Measurements from ENCODE around the gene PDXDC1. TPM values are rescaled to one million over a fixed set of nuclear protein-coding genes. Genes with fewer than 3 reads are reported as not detected.
A peak's percentile ranks its signal among the peaks of the same experiment; 100 is the strongest.
"Not testable (repeated sequence)": the region's sequence is repeated elsewhere in the genome, so short reads cannot be mapped to it uniquely, and the experiment has no call there.

The PDXDC1 gene
- total and polyA plus RNA-seq, 4 experiments from 2014 or later: 11.1 to 86.7 (median 60.6) TPM

DNA sequence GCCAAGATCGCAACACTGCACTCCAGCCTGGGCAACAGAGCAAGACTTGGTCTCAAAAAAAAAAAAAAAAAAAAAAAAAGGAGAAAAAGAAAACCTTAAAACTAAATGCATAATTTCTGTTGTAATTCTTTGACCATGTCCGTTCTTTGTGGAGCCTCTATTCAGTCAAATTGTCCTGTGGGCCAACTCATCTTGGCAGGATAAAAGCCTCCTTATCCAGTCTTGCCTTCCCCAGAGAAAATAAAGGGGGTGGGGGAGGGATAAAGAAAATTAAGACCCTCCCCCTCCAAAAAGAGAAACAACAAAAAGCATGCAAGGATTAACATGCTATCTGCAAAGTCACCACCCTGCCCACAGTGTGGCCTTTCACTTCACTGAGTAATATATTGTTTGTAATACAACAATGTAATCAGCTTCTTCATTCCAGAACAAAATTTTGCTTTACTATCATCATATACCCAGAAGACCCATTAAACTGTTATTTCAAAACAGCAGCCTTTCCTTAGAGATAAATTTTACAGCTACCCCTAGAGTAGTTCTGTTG, 124.6 kb downstream of the PDXDC1 start:
- H3K27me3 ChIP-seq (ENCODE audit: insufficient read depth, low read length); H3K27ac Mint-ChIP-seq; DNase-seq; H3K9me3 ChIP-seq (ENCODE audit: control insufficient read depth in 1 of 2, low read length in 2 of 2); POLR2A ChIA-PET (ENCODE audit: partially characterized antibody); H3K4me1 ChIP-seq (ENCODE audit: insufficient read depth, low read length); H3K9me3 Mint-ChIP-seq; H3K4me1 Mint-ChIP-seq; H3K36me3 ChIP-seq (ENCODE audit: insufficient read depth, low read length); H3K27ac ChIP-seq (ENCODE audit: low read depth, low read length); H3K4me3 Mint-ChIP-seq; H3K4me3 ChIP-seq (ENCODE audit: low read length in 2 of 2); H3K36me3 Mint-ChIP-seq; H3K27me3 Mint-ChIP-seq; CTCF ChIA-PET (ENCODE audit: partially characterized antibody): not testable (repeated sequence)
- intact Hi-C loops (cut with micrococcal nuclease): loop anchor here (10.0 kb wide), 1 partner anchor 465 kb away; the partner anchor contains the start of genes BFAR and PARN

DNA sequence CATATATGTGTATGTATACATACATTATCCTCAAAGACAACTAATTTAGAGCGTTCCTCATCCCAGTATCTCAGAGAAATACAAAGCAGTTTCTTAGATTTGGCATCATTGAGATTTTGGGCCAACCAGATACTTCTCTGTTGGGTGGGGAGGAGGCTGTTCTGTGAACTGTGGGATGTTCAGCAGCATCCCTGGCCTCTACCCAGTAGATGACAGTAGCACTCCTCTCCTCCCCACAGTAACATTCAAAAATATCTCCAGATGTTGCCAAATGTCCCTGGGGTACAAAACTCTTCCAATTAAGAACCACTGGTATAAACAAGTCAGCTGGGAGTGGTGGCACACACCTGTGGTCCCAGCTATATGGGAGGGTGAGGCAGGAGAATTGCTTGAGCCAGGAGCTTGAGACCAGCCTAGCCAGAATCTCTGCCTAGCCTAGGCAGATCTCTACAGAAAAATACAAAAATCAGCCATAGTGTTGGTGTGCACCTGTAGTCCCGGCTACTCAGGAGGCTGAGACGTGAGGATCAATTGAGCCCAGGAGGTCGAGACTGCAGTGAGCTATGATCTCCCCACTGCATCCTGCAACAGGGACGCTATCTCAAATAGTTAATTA, 125.7 kb downstream of the PDXDC1 start:
- H3K36me3 ChIP-seq (ENCODE audit: insufficient read depth, low read length); CTCF ChIA-PET (ENCODE audit: partially characterized antibody); H3K9me3 Mint-ChIP-seq; H3K27me3 Mint-ChIP-seq; H3K27me3 ChIP-seq (ENCODE audit: insufficient read depth, low read length); H3K9me3 ChIP-seq (ENCODE audit: control insufficient read depth in 1 of 2, low read length in 2 of 2); H3K4me3 Mint-ChIP-seq; POLR2A ChIA-PET (ENCODE audit: partially characterized antibody); H3K4me3 ChIP-seq (ENCODE audit: low read length in 2 of 2); H3K36me3 Mint-ChIP-seq; H3K4me1 Mint-ChIP-seq; H3K4me1 ChIP-seq (ENCODE audit: insufficient read depth, low read length); DNase-seq; intact Hi-C loops (cut with micrococcal nuclease); H3K27ac ChIP-seq (ENCODE audit: low read depth, low read length): not testable (repeated sequence)
- H3K27ac Mint-ChIP-seq: peak overlapping the region in 1 of 7 donors; percentile 21

DNA sequence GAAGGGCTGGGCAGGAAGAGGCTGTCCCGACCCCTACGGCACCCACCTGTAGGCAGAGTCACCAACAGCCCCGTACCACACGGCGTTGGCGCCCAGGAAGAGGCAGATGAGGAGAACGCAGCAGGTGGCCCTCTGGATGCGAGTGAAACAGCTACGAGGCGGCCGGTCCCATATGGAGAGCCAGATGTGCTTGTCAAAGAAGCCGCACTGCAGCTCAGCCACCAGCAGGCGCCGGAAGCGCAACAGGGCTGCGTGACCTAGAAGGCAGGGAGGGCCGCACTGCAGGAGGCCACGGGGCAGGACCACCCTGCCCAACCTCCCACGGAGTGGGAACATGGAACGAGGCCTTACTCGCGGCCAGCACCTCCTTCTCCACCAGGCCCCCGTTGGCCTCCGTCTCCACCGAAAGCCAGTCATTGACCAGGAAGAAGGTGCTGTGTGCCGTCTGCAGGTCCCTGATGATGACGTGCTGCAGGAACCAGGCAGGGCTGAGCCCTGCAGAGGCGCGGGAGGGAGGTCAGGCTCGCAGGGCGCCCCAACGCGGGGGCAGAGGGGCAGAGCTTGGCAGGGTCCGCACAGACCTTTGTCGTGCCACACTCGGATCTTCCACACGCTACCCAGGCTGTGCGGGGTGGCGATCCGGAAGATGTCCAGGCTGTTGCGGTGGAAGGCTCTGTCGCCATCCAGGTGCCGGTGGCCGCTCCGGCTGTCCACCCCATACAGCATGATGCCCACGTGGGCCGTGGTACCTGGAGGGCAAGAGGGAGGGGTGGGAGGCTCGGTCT, 153.0 kb downstream of the PDXDC1 start:
- H3K27me3 Mint-ChIP-seq; POLR2A ChIA-PET (ENCODE audit: partially characterized antibody); H3K27me3 ChIP-seq (ENCODE audit: insufficient read depth, low read length); H3K9me3 ChIP-seq (ENCODE audit: control insufficient read depth in 1 of 2, low read length in 2 of 2); CTCF ChIA-PET (ENCODE audit: partially characterized antibody); H3K4me3 ChIP-seq (ENCODE audit: low read length in 2 of 2); H3K36me3 ChIP-seq (ENCODE audit: insufficient read depth, low read length); H3K4me1 ChIP-seq (ENCODE audit: insufficient read depth, low read length); H3K4me3 Mint-ChIP-seq; H3K4me1 Mint-ChIP-seq; H3K36me3 Mint-ChIP-seq; H3K27ac ChIP-seq (ENCODE audit: low read depth, low read length); H3K9me3 Mint-ChIP-seq; H3K27ac Mint-ChIP-seq; intact Hi-C loops (cut with micrococcal nuclease): not testable (repeated sequence)
- DNase-seq: peak in 1 of 5 donors; percentile 8

DNA sequence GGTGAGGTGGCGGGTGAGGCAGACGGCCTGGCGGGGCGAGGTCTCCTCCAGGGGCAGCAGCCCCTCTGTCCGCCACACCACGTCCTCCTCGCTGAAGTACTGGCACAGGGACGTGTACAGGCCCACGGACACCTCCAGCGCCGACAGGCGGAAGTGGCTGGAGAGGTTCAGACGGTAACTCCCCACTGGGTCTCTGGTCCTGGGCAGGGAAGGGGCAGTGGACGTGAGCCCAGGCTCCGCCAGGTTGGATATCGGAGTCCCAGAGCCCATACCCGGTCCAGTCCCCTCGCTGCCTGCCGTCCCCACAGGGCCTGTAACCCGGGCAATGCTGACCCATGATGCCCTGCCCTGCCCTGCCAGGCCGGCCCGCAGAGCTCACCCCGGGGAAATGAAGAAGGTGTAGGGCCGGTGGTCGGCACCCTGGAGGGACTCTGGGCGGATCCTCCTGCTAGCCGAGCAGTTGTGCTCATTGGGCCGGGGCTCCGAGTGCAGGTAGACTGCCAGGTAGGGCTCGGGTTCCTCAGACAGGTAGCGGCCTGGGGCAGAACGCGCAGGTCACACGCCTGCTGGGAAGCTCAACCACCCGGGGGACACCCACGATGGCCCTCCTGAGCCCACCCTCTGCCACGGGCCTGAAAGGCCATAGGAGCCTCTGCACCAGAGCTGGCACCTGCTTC, 155.6 kb downstream of the PDXDC1 start:
- H3K9me3 ChIP-seq (ENCODE audit: control insufficient read depth in 1 of 2, low read length in 2 of 2); H3K4me1 Mint-ChIP-seq; H3K36me3 ChIP-seq (ENCODE audit: insufficient read depth, low read length); H3K27ac ChIP-seq (ENCODE audit: low read depth, low read length); CTCF ChIA-PET (ENCODE audit: partially characterized antibody); H3K27me3 ChIP-seq (ENCODE audit: insufficient read depth, low read length); intact Hi-C loops (cut with micrococcal nuclease); H3K4me3 Mint-ChIP-seq; H3K4me3 ChIP-seq (ENCODE audit: low read length in 2 of 2); H3K27ac Mint-ChIP-seq; H3K27me3 Mint-ChIP-seq; H3K4me1 ChIP-seq (ENCODE audit: insufficient read depth, low read length); POLR2A ChIA-PET (ENCODE audit: partially characterized antibody); H3K36me3 Mint-ChIP-seq; H3K9me3 Mint-ChIP-seq: not testable (repeated sequence)
- peak in 1 of 5 donors; percentile 33 for DNase-seq

DNA sequence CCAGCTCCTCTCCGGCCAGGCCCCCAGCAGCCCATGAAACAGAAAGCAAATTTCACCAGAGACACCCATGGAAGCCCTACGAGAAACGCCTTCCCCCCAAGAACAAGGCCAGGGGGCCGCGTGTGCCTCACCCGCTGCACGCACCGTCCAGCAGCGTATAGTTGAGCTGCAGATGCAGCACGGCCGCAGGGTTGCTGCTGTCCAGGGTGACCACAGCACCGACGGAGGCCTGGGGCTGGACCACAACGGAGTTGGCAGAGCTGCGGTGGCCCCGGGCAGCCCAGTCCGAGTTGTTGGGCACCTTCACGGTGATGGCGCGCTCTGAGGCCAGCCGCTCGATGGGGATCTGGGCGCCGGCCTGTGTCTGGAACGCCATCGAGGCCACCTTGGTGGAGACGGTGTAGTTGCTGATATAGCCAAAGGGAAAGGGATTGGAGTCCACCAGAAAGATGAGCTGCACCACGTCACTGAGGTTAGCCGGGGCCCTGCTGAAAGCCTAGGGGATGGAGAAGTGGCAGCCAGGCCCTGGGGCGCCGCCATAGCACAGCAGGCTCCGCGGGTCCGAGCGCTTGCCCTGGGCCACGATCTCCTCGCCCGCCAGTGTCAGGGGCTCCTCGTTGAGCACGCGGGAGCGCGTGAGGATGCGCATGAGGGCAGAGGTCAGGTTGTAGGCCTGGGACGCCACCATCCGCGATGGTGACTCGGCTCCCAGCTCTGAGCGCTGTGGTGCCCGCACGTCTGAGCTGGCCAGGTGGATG, 156.3 kb downstream of the PDXDC1 start:
- H3K36me3 ChIP-seq (ENCODE audit: insufficient read depth, low read length); H3K4me3 Mint-ChIP-seq; H3K27me3 ChIP-seq (ENCODE audit: insufficient read depth, low read length); H3K4me1 Mint-ChIP-seq; H3K9me3 Mint-ChIP-seq; H3K27me3 Mint-ChIP-seq; H3K4me3 ChIP-seq (ENCODE audit: low read length in 2 of 2); H3K9me3 ChIP-seq (ENCODE audit: control insufficient read depth in 1 of 2, low read length in 2 of 2); POLR2A ChIA-PET (ENCODE audit: partially characterized antibody); H3K4me1 ChIP-seq (ENCODE audit: insufficient read depth, low read length); H3K27ac ChIP-seq (ENCODE audit: low read depth, low read length); H3K36me3 Mint-ChIP-seq; CTCF ChIA-PET (ENCODE audit: partially characterized antibody); intact Hi-C loops (cut with micrococcal nuclease); H3K27ac Mint-ChIP-seq: not testable (repeated sequence)
- DNase-seq: peak in 1 of 5 donors; percentile 20

DNA sequence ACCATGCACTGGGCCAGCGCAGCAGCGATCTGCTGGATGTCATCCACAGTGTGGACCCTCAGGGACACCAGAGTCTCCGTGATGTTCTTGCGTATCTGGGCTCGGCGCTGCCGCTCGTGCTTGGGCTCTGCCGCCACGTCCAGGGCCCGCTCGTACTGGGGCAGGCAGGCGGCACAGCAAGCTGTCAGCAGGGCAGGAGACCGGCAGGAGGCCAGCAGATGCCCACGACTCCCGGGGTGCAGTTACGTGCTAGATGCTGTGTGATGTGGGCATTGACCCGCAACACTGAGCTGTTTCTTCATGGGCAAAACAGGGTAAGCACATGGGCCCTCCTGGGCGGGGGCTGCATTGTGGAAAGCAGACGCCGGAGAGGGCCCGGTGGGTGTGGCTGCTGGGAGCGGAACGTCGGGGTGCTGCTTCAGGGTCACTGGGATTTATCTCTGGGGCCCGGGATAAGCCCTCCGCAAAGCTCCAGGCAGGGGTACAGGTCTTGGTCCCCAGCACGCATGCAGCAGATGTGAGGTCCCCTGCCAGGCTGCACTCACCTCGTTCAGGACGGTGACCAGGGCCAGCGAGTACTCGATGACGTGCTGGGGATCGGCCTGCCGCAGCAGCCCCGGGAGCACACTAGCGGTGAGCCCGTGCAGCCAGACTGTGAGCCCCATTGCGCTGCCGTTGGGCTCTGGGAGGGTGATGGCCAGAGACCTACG, 158.0 kb downstream of the PDXDC1 start:
- H3K4me3 ChIP-seq (ENCODE audit: low read length in 2 of 2); H3K27me3 ChIP-seq (ENCODE audit: insufficient read depth, low read length); intact Hi-C loops (cut with micrococcal nuclease); H3K4me1 ChIP-seq (ENCODE audit: insufficient read depth, low read length); CTCF ChIA-PET (ENCODE audit: partially characterized antibody); H3K9me3 ChIP-seq (ENCODE audit: control insufficient read depth in 1 of 2, low read length in 2 of 2); H3K27me3 Mint-ChIP-seq; H3K4me1 Mint-ChIP-seq; H3K9me3 Mint-ChIP-seq; H3K27ac ChIP-seq (ENCODE audit: low read depth, low read length); H3K27ac Mint-ChIP-seq; H3K36me3 ChIP-seq (ENCODE audit: insufficient read depth, low read length); H3K4me3 Mint-ChIP-seq; POLR2A ChIA-PET (ENCODE audit: partially characterized antibody); H3K36me3 Mint-ChIP-seq: not testable (repeated sequence)
- peak in 1 of 5 donors; percentile 39 for DNase-seq

DNA sequence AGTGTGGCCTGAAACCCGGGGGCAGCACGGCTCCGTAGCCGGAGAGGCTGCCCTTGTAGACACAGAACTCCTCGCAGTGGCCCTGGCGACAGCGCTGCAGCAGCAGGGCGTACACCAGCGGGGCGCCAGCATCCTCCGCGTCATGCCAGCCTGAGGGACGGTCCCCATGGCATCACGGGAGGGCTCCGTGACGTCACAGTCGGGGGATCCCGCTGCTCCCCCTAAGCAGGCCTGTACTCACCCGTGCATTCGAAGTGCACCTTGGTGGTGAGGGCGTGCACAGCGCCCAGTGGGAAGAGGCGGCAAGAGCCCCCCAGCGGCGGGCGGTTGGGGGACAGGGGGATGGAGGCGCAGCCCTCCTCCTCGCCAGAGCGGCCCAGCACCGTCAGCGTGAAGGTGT, 158.7 kb downstream of the PDXDC1 start:
- intact Hi-C loops (cut with micrococcal nuclease); H3K4me3 ChIP-seq (ENCODE audit: low read length in 2 of 2); H3K27me3 Mint-ChIP-seq; H3K27ac ChIP-seq (ENCODE audit: low read depth, low read length); POLR2A ChIA-PET (ENCODE audit: partially characterized antibody); H3K9me3 ChIP-seq (ENCODE audit: control insufficient read depth in 1 of 2, low read length in 2 of 2); DNase-seq; H3K4me3 Mint-ChIP-seq; H3K27ac Mint-ChIP-seq; CTCF ChIA-PET (ENCODE audit: partially characterized antibody); H3K36me3 Mint-ChIP-seq; H3K4me1 ChIP-seq (ENCODE audit: insufficient read depth, low read length); H3K4me1 Mint-ChIP-seq; H3K27me3 ChIP-seq (ENCODE audit: insufficient read depth, low read length); H3K9me3 Mint-ChIP-seq; H3K36me3 ChIP-seq (ENCODE audit: insufficient read depth, low read length): not testable (repeated sequence)

Measured in CD4-positive, alpha-beta memory T cell (primary cell).